Stimulated activated CD8-positive, alpha-beta memory T cell treated with anti-CD3 and anti-CD28 coated beads, Interleukin-7, amount 100 ng/mL, for 48 hours (primary cell): Measurements from ENCODE around the gene MZT2A.
"Not testable (repeated sequence)": the region's sequence is repeated elsewhere in the genome, so short reads cannot be mapped to it uniquely, and the experiment has no call there.

Experiments used
- DNase-seq, 2 donors: peaks; one replicate each; pipeline ENCODE4 v3.0.0-alpha.2; 2020; ENCODE audit warnings: low read depth in 1 of 2; ENCODE audit errors: extremely low read depth in 1 of 2

MZT2A gene

GRCh38 chr2:131492015-131492417 is at the start of gene MZT2A:
MZT2A (minus strand) TSS chr2:131492397; CDS start chr2:131492376, 21 bp downstream.
- peak in 1 of 2 donors; percentile 10 for DNase-seq

GRCh38 chr2:131538856-131539255 is 46.7 kb upstream of the MZT2A start:
- DNase-seq: not testable (repeated sequence)

GRCh38 chr2:131536841-131537240 is 44.6 kb upstream of the MZT2A start:
- DNase-seq: not testable (repeated sequence)

GRCh38 chr2:131535951-131536826 is 44.0 kb upstream of the MZT2A start:
- not testable (repeated sequence) for DNase-seq

- DNase-seq: no peak
These were observed 43.3 kb upstream of the MZT2A start for GRCh38 chr2:131535526-131535925.

GRCh38 chr2:131534965-131535364 is 42.8 kb upstream of the MZT2A start:
- not testable (repeated sequence) for DNase-seq

- DNase-seq: not testable (repeated sequence)
These were observed 42.1 kb upstream of the MZT2A start for GRCh38 chr2:131534317-131534672.

- DNase-seq: not testable (repeated sequence)
These were observed 41.6 kb upstream of the MZT2A start for GRCh38 chr2:131533609-131534316.

- DNase-seq: not testable (repeated sequence)
These were observed 40.8 kb upstream of the MZT2A start for GRCh38 chr2:131532723-131533608.

GRCh38 chr2:131531547-131532185 is 39.5 kb upstream of the MZT2A start:
- DNase-seq: not testable (repeated sequence)

- DNase-seq: not testable (repeated sequence)
These were observed 38.6 kb upstream of the MZT2A start for GRCh38 chr2:131530626-131531344.

GRCh38 chr2:131529864-131530445 is 37.8 kb upstream of the MZT2A start:
- not testable (repeated sequence) for DNase-seq

- DNase-seq: not testable (repeated sequence)
These were observed 37.0 kb upstream of the MZT2A start for GRCh38 chr2:131528981-131529863.

- DNase-seq: peak; percentile 64 to 73
These were observed 35.2 kb upstream of the MZT2A start, which contains the start of gene CCDC74A for GRCh38 chr2:131527131-131528001. CCDC74A (plus strand) TSS chr2:131527888; CDS start chr2:131527971, 83 bp downstream.

GRCh38 chr2:131525256-131525655 is 33.1 kb upstream of the MZT2A start:
- not testable (repeated sequence) for DNase-seq

GRCh38 chr2:131521961-131522781 is 30.0 kb upstream of the MZT2A start:
- DNase-seq: no peak
